Measurements from ENCODE around the gene CR1.
"Not testable (repeated sequence)": the region's sequence is repeated elsewhere in the genome, so short reads cannot be mapped to it uniquely, and the experiment has no call there.

The CR1 gene

GRCh38 chr1:207620543-207620893, 124.6 kb downstream of the CR1 start:
- Histone ChIP-seq H3K27ac (ENCODE audit: low read depth, low read length) (no peak overlapping the region), H3K9ac (ENCODE audit: low read depth in 1 of 2, low read length in 2 of 2) (no peak overlapping the region), H3K36me3 (ENCODE audit: control insufficient read depth in 1 of 2, insufficient read depth in 2 of 2, low read length in 2 of 2) (no peaks in the 10 kb centered on the region), H3K9me3 (ENCODE audit: control insufficient read depth in 1 of 2, low read length in 2 of 2) (no peaks in the 10 kb centered on the region), H3K27me3 (ENCODE audit: control insufficient read depth in 1 of 2, insufficient read depth in 2 of 2, low read length in 2 of 2) (no peaks in the 10 kb centered on the region), H3K4me1 (ENCODE audit: control insufficient read depth in 1 of 2, insufficient read depth in 2 of 2, low read length in 2 of 2) (no peaks in the 10 kb centered on the region), H3K4me3 (ENCODE audit: low read depth in 1 of 2, low read length in 2 of 2) (no peak overlapping the region)

GRCh38 chr1:207625504-207626071, 129.6 kb downstream of the CR1 start:
- not testable (repeated sequence) for H3K4me3 ChIP-seq (ENCODE audit: low read depth in 1 of 2, low read length in 2 of 2); H3K4me1 ChIP-seq (ENCODE audit: control insufficient read depth in 1 of 2, insufficient read depth in 2 of 2, low read length in 2 of 2); H3K9me3 ChIP-seq (ENCODE audit: control insufficient read depth in 1 of 2, low read length in 2 of 2); H3K9ac ChIP-seq (ENCODE audit: low read depth in 1 of 2, low read length in 2 of 2); H3K27ac ChIP-seq (ENCODE audit: low read depth, low read length); H3K36me3 ChIP-seq (ENCODE audit: control insufficient read depth in 1 of 2, insufficient read depth in 2 of 2, low read length in 2 of 2); H3K27me3 ChIP-seq (ENCODE audit: control insufficient read depth in 1 of 2, insufficient read depth in 2 of 2, low read length in 2 of 2)

GRCh38 chr1:207626972-207627337, 131.0 kb downstream of the CR1 start:
- Histone ChIP-seq H3K27ac (ENCODE audit: low read depth, low read length) (no peak overlapping the region), H3K27me3 (ENCODE audit: control insufficient read depth in 1 of 2, insufficient read depth in 2 of 2, low read length in 2 of 2) (no peaks in the 10 kb centered on the region), H3K9ac (ENCODE audit: low read depth in 1 of 2, low read length in 2 of 2) (no peak overlapping the region), H3K4me1 (ENCODE audit: control insufficient read depth in 1 of 2, insufficient read depth in 2 of 2, low read length in 2 of 2) (no peaks in the 10 kb centered on the region), H3K9me3 (ENCODE audit: control insufficient read depth in 1 of 2, low read length in 2 of 2) (no peaks in the 10 kb centered on the region), H3K4me3 (ENCODE audit: low read depth in 1 of 2, low read length in 2 of 2) (no peak overlapping the region), H3K36me3 (ENCODE audit: control insufficient read depth in 1 of 2, insufficient read depth in 2 of 2, low read length in 2 of 2) (no peaks in the 10 kb centered on the region)

GRCh38 chr1:207627496-207627895, 131.5 kb downstream of the CR1 start:
- no peak overlapping the region for H3K27ac ChIP-seq (ENCODE audit: low read depth, low read length)
- H3K9ac ChIP-seq (ENCODE audit: low read depth in 1 of 2, low read length in 2 of 2): no peak overlapping the region
- H3K27me3 ChIP-seq (ENCODE audit: control insufficient read depth in 1 of 2, insufficient read depth in 2 of 2, low read length in 2 of 2): no peaks in the 10 kb centered on the region
- H3K36me3 ChIP-seq (ENCODE audit: control insufficient read depth in 1 of 2, insufficient read depth in 2 of 2, low read length in 2 of 2): no peaks in the 10 kb centered on the region
- H3K9me3 ChIP-seq (ENCODE audit: control insufficient read depth in 1 of 2, low read length in 2 of 2): no peaks in the 10 kb centered on the region
- no peak overlapping the region for H3K4me3 ChIP-seq (ENCODE audit: low read depth in 1 of 2, low read length in 2 of 2)
- no peaks in the 10 kb centered on the region for H3K4me1 ChIP-seq (ENCODE audit: control insufficient read depth in 1 of 2, insufficient read depth in 2 of 2, low read length in 2 of 2)

GRCh38 chr1:207628776-207629175, 132.8 kb downstream of the CR1 start:
- H3K4me1 ChIP-seq (ENCODE audit: control insufficient read depth in 1 of 2, insufficient read depth in 2 of 2, low read length in 2 of 2): no peaks in the 10 kb centered on the region
- no peak overlapping the region for H3K9ac ChIP-seq (ENCODE audit: low read depth in 1 of 2, low read length in 2 of 2)
- H3K36me3 ChIP-seq (ENCODE audit: control insufficient read depth in 1 of 2, insufficient read depth in 2 of 2, low read length in 2 of 2): no peaks in the 10 kb centered on the region
- no peaks in the 10 kb centered on the region for H3K27me3 ChIP-seq (ENCODE audit: control insufficient read depth in 1 of 2, insufficient read depth in 2 of 2, low read length in 2 of 2)
- no peak overlapping the region for H3K27ac ChIP-seq (ENCODE audit: low read depth, low read length)
- no peaks in the 10 kb centered on the region for H3K9me3 ChIP-seq (ENCODE audit: control insufficient read depth in 1 of 2, low read length in 2 of 2)
- no peak overlapping the region for H3K4me3 ChIP-seq (ENCODE audit: low read depth in 1 of 2, low read length in 2 of 2)

- no peak overlapping the region for H3K9ac ChIP-seq (ENCODE audit: low read depth in 1 of 2, low read length in 2 of 2)
- H3K4me1 ChIP-seq (ENCODE audit: control insufficient read depth in 1 of 2, insufficient read depth in 2 of 2, low read length in 2 of 2): no peaks in the 10 kb centered on the region
- H3K27me3 ChIP-seq (ENCODE audit: control insufficient read depth in 1 of 2, insufficient read depth in 2 of 2, low read length in 2 of 2): no peaks in the 10 kb centered on the region
- no peak overlapping the region for H3K27ac ChIP-seq (ENCODE audit: low read depth, low read length)
- H3K36me3 ChIP-seq (ENCODE audit: control insufficient read depth in 1 of 2, insufficient read depth in 2 of 2, low read length in 2 of 2): no peaks in the 10 kb centered on the region
- no peak overlapping the region for H3K4me3 ChIP-seq (ENCODE audit: low read depth in 1 of 2, low read length in 2 of 2)
- no peaks in the 10 kb centered on the region for H3K9me3 ChIP-seq (ENCODE audit: control insufficient read depth in 1 of 2, low read length in 2 of 2)
These were observed 135.2 kb downstream of the CR1 start for GRCh38 chr1:207631137-207631536.

- no peak overlapping the region for H3K4me3 ChIP-seq (ENCODE audit: low read depth in 1 of 2, low read length in 2 of 2)
- no peaks in the 10 kb centered on the region for H3K4me1 ChIP-seq (ENCODE audit: control insufficient read depth in 1 of 2, insufficient read depth in 2 of 2, low read length in 2 of 2)
- H3K27ac ChIP-seq (ENCODE audit: low read depth, low read length): no peak overlapping the region
- H3K9me3 ChIP-seq (ENCODE audit: control insufficient read depth in 1 of 2, low read length in 2 of 2): no peaks in the 10 kb centered on the region
- H3K9ac ChIP-seq (ENCODE audit: low read depth in 1 of 2, low read length in 2 of 2): no peak overlapping the region
- H3K36me3 ChIP-seq (ENCODE audit: control insufficient read depth in 1 of 2, insufficient read depth in 2 of 2, low read length in 2 of 2): no peaks in the 10 kb centered on the region
- H3K27me3 ChIP-seq (ENCODE audit: control insufficient read depth in 1 of 2, insufficient read depth in 2 of 2, low read length in 2 of 2): no peaks in the 10 kb centered on the region
These were observed 137.3 kb downstream of the CR1 start for GRCh38 chr1:207633226-207633625.

- H3K9me3 ChIP-seq (ENCODE audit: control insufficient read depth in 1 of 2, low read length in 2 of 2); H3K36me3 ChIP-seq (ENCODE audit: control insufficient read depth in 1 of 2, insufficient read depth in 2 of 2, low read length in 2 of 2); H3K4me3 ChIP-seq (ENCODE audit: low read depth in 1 of 2, low read length in 2 of 2): not testable (repeated sequence)
These were observed 137.8 kb downstream of the CR1 start for GRCh38 chr1:207633699-207634289.

GRCh38 chr1:207634293-207634692, 138.3 kb downstream of the CR1 start:
- not testable (repeated sequence) for H3K27ac ChIP-seq (ENCODE audit: low read depth, low read length); H3K9ac ChIP-seq (ENCODE audit: low read depth in 1 of 2, low read length in 2 of 2); H3K4me1 ChIP-seq (ENCODE audit: control insufficient read depth in 1 of 2, insufficient read depth in 2 of 2, low read length in 2 of 2); H3K36me3 ChIP-seq (ENCODE audit: control insufficient read depth in 1 of 2, insufficient read depth in 2 of 2, low read length in 2 of 2); H3K27me3 ChIP-seq (ENCODE audit: control insufficient read depth in 1 of 2, insufficient read depth in 2 of 2, low read length in 2 of 2); H3K9me3 ChIP-seq (ENCODE audit: control insufficient read depth in 1 of 2, low read length in 2 of 2); H3K4me3 ChIP-seq (ENCODE audit: low read depth in 1 of 2, low read length in 2 of 2)

More at GRCh38 chr1:207633699-207634289, 137.8 kb downstream of the CR1 start:
- H3K9ac ChIP-seq (ENCODE audit: low read depth in 1 of 2, low read length in 2 of 2); H3K27ac ChIP-seq (ENCODE audit: low read depth, low read length); H3K4me1 ChIP-seq (ENCODE audit: control insufficient read depth in 1 of 2, insufficient read depth in 2 of 2, low read length in 2 of 2); H3K27me3 ChIP-seq (ENCODE audit: control insufficient read depth in 1 of 2, insufficient read depth in 2 of 2, low read length in 2 of 2): not testable (repeated sequence)

- not testable (repeated sequence) for H3K27ac ChIP-seq (ENCODE audit: low read depth, low read length)
These were observed 139.7 kb downstream of the CR1 start for GRCh38 chr1:207635569-207636186.

More at GRCh38 chr1:207635569-207636186, 139.7 kb downstream of the CR1 start:
- H3K27me3 ChIP-seq (ENCODE audit: control insufficient read depth in 1 of 2, insufficient read depth in 2 of 2, low read length in 2 of 2); H3K9me3 ChIP-seq (ENCODE audit: control insufficient read depth in 1 of 2, low read length in 2 of 2); H3K4me1 ChIP-seq (ENCODE audit: control insufficient read depth in 1 of 2, insufficient read depth in 2 of 2, low read length in 2 of 2); H3K36me3 ChIP-seq (ENCODE audit: control insufficient read depth in 1 of 2, insufficient read depth in 2 of 2, low read length in 2 of 2); H3K4me3 ChIP-seq (ENCODE audit: low read depth in 1 of 2, low read length in 2 of 2); H3K9ac ChIP-seq (ENCODE audit: low read depth in 1 of 2, low read length in 2 of 2): not testable (repeated sequence)

Measured in duodenal mucosa (tissue), 2 donors.